Astrocyte (in vitro differentiated cells and primary cell): ENCODE measurements around the gene RHBDL3. TPM values are rescaled to one million over a fixed set of nuclear protein-coding genes. Genes with fewer than 3 reads are reported as not detected.

Source experiments
- DNase-seq: peaks from one replicate; pipeline ENCODE4 v3.0.0-alpha.2; 2010; ENCODE audit warnings: low read depth
- FAIRE-seq: peaks from 2 replicates; lab custom pipeline; 2011; peaks lifted over from hg19 to GRCh38; lab: Jason Lieb, UNC
- H2AFZ ChIP-seq: 2 replicates; pipeline ENCODE4 v1.6.0; 2012; ENCODE audit warnings: low read depth, low read length, inconsistent platforms
- H3K27ac ChIP-seq: 2 replicates; pipeline ENCODE4 v1.5.1; 2011; ENCODE audit warnings: low read depth, low read length, inconsistent platforms
- H3K27me3 ChIP-seq: 2 replicates; pipeline ENCODE4 v1.6.0; 2011; ENCODE audit warnings: low read length, inconsistent platforms; ENCODE audit not compliant: insufficient read depth
- H3K36me3 ChIP-seq: 2 replicates; pipeline ENCODE4 v1.5.1; 2011; ENCODE audit warnings: low read length, inconsistent platforms; ENCODE audit not compliant: insufficient read depth
- H3K4me1 ChIP-seq: 2 replicates; pipeline ENCODE4 v1.5.1; 2011; ENCODE audit warnings: low read length, inconsistent platforms; ENCODE audit not compliant: insufficient read depth
- H3K4me2 ChIP-seq: 2 replicates; pipeline ENCODE4 v1.6.0; 2012; ENCODE audit warnings: low read length, inconsistent platforms
- H3K4me3 ChIP-seq: 2 replicates; pipeline ENCODE4 v1.5.1; 2011; ENCODE audit warnings: low read depth, mild to moderate bottlenecking, low read length, inconsistent platforms; ENCODE audit not compliant: insufficient read depth
- H3K79me2 ChIP-seq: 2 replicates; pipeline ENCODE4 v1.6.0; 2012; ENCODE audit warnings: mild to moderate bottlenecking, low read length, inconsistent platforms; ENCODE audit not compliant: insufficient read depth
- H3K9ac ChIP-seq: 2 replicates; pipeline ENCODE4 v1.6.0; 2012; ENCODE audit warnings: mild to moderate bottlenecking, low read length, inconsistent platforms
- H3K9me3 ChIP-seq: 2 replicates; pipeline ENCODE4 v1.5.1; 2012; ENCODE audit warnings: low read depth, mild to moderate bottlenecking, low read length, inconsistent platforms; ENCODE audit not compliant: insufficient read depth
- H4K20me1 ChIP-seq: 2 replicates; pipeline ENCODE4 v1.6.0; 2012; ENCODE audit warnings: low read length, inconsistent platforms; ENCODE audit not compliant: insufficient read depth
- H3K27ac Mint-ChIP-seq: one replicate; pipeline ENCODE4 v1.8.0; 2021; ENCODE audit warnings: mild to moderate bottlenecking, mixed read lengths; ENCODE audit not compliant: unreplicated experiment
- H3K27me3 Mint-ChIP-seq: one replicate; pipeline ENCODE4 v1.8.0; 2021; ENCODE audit warnings: low read depth, mixed read lengths; ENCODE audit not compliant: unreplicated experiment
- H3K36me3 Mint-ChIP-seq: one replicate; pipeline ENCODE4 v1.8.0; 2021; ENCODE audit warnings: low read depth, mixed read lengths; ENCODE audit not compliant: unreplicated experiment
- H3K4me1 Mint-ChIP-seq: one replicate; pipeline ENCODE4 v1.8.0; 2021; ENCODE audit warnings: low read depth, mixed read lengths; ENCODE audit not compliant: unreplicated experiment
- H3K4me3 Mint-ChIP-seq: one replicate; pipeline ENCODE4 v1.8.0; 2021; ENCODE audit warnings: mild to moderate bottlenecking, moderate library complexity, mixed read lengths; ENCODE audit not compliant: unreplicated experiment
- H3K9me3 Mint-ChIP-seq: one replicate; pipeline ENCODE4 v1.8.0; 2021; ENCODE audit warnings: mild to moderate bottlenecking, mixed read lengths; ENCODE audit not compliant: unreplicated experiment
- EZH2 ChIP-seq: IDR thresholded peaks from 2 replicates; pipeline ENCODE4 v1.6.1; 2012; ENCODE audit warnings: mild to moderate bottlenecking, low read length, inconsistent platforms; ENCODE audit not compliant: insufficient read depth
- total RNA-seq: library from RNA; stranded (reverse); gene quantifications from 2 replicates; pipeline ENCODE4 v1.2.1, GENCODE V29; 2021
- TF ChIP-seq, protein P1 (sequence below): IDR thresholded peaks from 2 replicates; pipeline ENCODE4 v1.5.1; 2011; ENCODE audit warnings: low read depth, mild to moderate bottlenecking, inconsistent platforms, low read length, moderate library complexity; ENCODE audit not compliant: insufficient read depth

Gene RHBDL3
- total RNA-seq, 1 donor from 2014 or later, result 1.4 TPM

GRCh38 chr17:32226886-32227285 is 38.7 kb upstream of the RHBDL3 start:
- H3K4me3 Mint-ChIP-seq, result no peak overlapping the region
- no peaks in the 10 kb centered on the region for H3K9me3 Mint-ChIP-seq
- Histone ChIP-seq H4K20me1 (no peaks in the 10 kb centered on the region), H2AFZ (no peak overlapping the region), H3K9ac (no peak overlapping the region), H3K9me3 (no peaks in the 10 kb centered on the region), H3K36me3 (no peaks in the 10 kb centered on the region), H3K79me2 (no peaks in the 10 kb centered on the region), H3K27me3 (no peaks in the 10 kb centered on the region), H3K27ac (no peak overlapping the region), H3K4me2 (no peak overlapping the region), H3K4me1 (no peaks in the 10 kb centered on the region), H3K4me3 (no peak overlapping the region)
- peaks cover 2% of the 10 kb centered on the region for H3K36me3 Mint-ChIP-seq
- FAIRE-seq, result no peak
- no peak for TF ChIP-seq EZH2
- TF ChIP-seq, protein P1, sequence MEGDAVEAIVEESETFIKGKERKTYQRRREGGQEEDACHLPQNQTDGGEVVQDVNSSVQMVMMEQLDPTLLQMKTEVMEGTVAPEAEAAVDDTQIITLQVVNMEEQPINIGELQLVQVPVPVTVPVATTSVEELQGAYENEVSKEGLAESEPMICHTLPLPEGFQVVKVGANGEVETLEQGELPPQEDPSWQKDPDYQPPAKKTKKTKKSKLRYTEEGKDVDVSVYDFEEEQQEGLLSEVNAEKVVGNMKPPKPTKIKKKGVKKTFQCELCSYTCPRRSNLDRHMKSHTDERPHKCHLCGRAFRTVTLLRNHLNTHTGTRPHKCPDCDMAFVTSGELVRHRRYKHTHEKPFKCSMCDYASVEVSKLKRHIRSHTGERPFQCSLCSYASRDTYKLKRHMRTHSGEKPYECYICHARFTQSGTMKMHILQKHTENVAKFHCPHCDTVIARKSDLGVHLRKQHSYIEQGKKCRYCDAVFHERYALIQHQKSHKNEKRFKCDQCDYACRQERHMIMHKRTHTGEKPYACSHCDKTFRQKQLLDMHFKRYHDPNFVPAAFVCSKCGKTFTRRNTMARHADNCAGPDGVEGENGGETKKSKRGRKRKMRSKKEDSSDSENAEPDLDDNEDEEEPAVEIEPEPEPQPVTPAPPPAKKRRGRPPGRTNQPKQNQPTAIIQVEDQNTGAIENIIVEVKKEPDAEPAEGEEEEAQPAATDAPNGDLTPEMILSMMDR, result no peak
- DNase-seq, result no peak
- H3K27me3 Mint-ChIP-seq, result no peaks in the 10 kb centered on the region
- no peak overlapping the region for H3K27ac Mint-ChIP-seq
- H3K4me1 Mint-ChIP-seq, result peaks cover 5% of the 10 kb centered on the region

- Histone ChIP-seq H3K4me3 (no peak overlapping the region), H3K36me3 (no peaks in the 10 kb centered on the region), H3K27me3 (no peaks in the 10 kb centered on the region), H3K9ac (no peak overlapping the region), H3K27ac (no peak overlapping the region), H3K9me3 (no peaks in the 10 kb centered on the region), H4K20me1 (no peaks in the 10 kb centered on the region), H3K4me2 (no peak overlapping the region), H3K79me2 (no peaks in the 10 kb centered on the region), H3K4me1 (no peaks in the 10 kb centered on the region), H2AFZ (no peak overlapping the region)
- Mint-ChIP-seq H3K36me3 (peaks cover 2% of the 10 kb centered on the region), H3K9me3 (no peaks in the 10 kb centered on the region), H3K4me3 (no peak overlapping the region), H3K27me3 (no peaks in the 10 kb centered on the region), H3K27ac (no peak overlapping the region), H3K4me1 (peaks cover 5% of the 10 kb centered on the region)
- DNase-seq, result no peak
- no peak for FAIRE-seq
- TF ChIP-seq, protein P1, result no peak
- no peak for TF ChIP-seq EZH2
These were observed 37.7 kb upstream of the RHBDL3 start for GRCh38 chr17:32227910-32228309.

- Histone ChIP-seq H3K9ac (no peak overlapping the region), H2AFZ (no peak overlapping the region), H3K4me2 (no peak overlapping the region), H3K27ac (no peak overlapping the region), H3K4me1 (no peaks in the 10 kb centered on the region), H3K4me3 (no peak overlapping the region), H3K79me2 (no peaks in the 10 kb centered on the region), H3K9me3 (no peaks in the 10 kb centered on the region), H3K27me3 (no peaks in the 10 kb centered on the region), H4K20me1 (no peaks in the 10 kb centered on the region), H3K36me3 (no peaks in the 10 kb centered on the region)
- no peak overlapping the region for H3K4me3 Mint-ChIP-seq
- H3K36me3 Mint-ChIP-seq, result no peaks in the 10 kb centered on the region
- no peak overlapping the region for H3K27ac Mint-ChIP-seq
- FAIRE-seq (no peak), DNase-seq (no peak)
- TF ChIP-seq, protein P1, result no peak
- TF ChIP-seq EZH2, result no peak
- no peaks in the 10 kb centered on the region for H3K9me3 Mint-ChIP-seq
- H3K27me3 Mint-ChIP-seq, result peaks cover 5% of the 10 kb centered on the region
- H3K4me1 Mint-ChIP-seq, result peaks cover 3% of the 10 kb centered on the region
These were observed 30.0 kb upstream of the RHBDL3 start for GRCh38 chr17:32235588-32235987.
